ENCODE results near the gene CPVL. TPM values are rescaled to one million over a fixed set of nuclear protein-coding genes. Genes with fewer than 3 reads are reported as not detected.

The CPVL gene
- total and polyA plus RNA-seq, 2 donors (not counting 1 experiment from before 2014, with no cell fraction given) = 2.6 TPM; not detected in 1

DNA sequence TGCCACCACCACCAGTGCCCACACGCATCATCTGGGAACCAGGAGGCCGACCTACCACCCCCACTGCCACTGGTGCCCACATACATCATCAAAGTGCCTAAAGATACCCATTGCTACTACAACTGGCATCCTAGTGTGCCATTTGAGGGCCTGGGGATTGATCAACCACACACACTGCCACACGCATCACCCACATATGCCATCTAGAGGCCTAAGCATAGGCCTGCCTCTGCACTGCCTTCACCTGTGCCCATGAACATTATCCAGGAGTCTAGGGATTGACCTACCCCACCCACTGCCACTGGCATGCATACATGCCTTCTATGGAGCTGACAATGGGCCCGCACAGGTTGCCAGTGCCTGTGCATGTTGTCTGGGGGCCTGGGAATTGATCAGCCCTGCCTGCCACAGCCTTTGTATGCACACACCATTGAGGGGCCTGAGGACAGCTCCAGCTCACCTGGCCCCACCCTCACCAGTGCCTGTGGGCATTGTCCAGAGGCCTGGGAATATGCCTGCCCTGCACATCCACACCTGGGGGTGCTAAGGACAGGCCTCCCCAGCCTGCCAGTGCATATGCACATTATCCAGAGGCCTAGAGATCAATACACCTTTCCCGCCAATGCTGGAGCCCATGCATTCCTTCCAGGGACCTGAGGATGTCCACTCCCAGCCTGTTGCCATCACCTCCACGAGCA is 123.9 kb downstream of the CPVL start:
- TF ChIP-seq, protein P1, sequence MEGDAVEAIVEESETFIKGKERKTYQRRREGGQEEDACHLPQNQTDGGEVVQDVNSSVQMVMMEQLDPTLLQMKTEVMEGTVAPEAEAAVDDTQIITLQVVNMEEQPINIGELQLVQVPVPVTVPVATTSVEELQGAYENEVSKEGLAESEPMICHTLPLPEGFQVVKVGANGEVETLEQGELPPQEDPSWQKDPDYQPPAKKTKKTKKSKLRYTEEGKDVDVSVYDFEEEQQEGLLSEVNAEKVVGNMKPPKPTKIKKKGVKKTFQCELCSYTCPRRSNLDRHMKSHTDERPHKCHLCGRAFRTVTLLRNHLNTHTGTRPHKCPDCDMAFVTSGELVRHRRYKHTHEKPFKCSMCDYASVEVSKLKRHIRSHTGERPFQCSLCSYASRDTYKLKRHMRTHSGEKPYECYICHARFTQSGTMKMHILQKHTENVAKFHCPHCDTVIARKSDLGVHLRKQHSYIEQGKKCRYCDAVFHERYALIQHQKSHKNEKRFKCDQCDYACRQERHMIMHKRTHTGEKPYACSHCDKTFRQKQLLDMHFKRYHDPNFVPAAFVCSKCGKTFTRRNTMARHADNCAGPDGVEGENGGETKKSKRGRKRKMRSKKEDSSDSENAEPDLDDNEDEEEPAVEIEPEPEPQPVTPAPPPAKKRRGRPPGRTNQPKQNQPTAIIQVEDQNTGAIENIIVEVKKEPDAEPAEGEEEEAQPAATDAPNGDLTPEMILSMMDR (IDR thresholded peaks at IDR 0.05) = no peak
- no peak for TF ChIP-seq EZH2 (IDR thresholded peaks at IDR 0.05; ENCODE audit: borderline replicate concordance, insufficient read depth, low read depth, low read length, poor library complexity, severe bottlenecking)

DNA sequence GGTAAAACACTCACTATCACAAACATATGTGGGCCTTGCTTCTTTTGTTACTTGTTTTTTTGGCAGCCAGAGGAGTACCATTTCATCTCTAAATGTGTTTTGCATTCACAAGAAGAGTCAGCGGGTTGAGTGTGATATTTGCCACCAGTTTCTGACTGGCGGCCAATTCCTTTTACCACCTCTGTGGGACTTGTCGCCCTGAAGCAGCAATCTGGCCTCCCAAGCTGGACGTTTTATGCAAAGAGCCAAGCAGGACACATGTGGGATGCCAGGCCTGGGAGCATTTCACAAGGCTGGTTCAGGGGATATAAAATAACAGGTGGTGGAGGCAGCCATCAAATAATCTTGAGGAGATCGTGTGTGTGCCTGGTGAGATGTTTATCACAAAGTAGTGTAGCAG is 126.4 kb downstream of the CPVL start:
- Histone ChIP-seq H3K9me3 (ENCODE audit: control extremely low read depth in 1 of 3, control insufficient read depth in 2 of 3, insufficient read depth in 1 of 3, low read length in 2 of 3) (peaks cover 0 to 19% (median 6%) of the 10 kb centered on the region in 3 donors), H3K36me3 (replicated peaks in 1 of 2; ENCODE audit: control extremely low read depth in 1 of 2, control insufficient read depth in 1 of 2, extremely low read depth in 1 of 2, insufficient read depth in 2 of 2, low read length in 1 of 2) (no peaks in the 10 kb centered on the region), H4K20me1 (ENCODE audit: control insufficient read depth, insufficient read depth, low read length, poor library complexity, severe bottlenecking) (no peaks in the 10 kb centered on the region), H3K27me3 (replicated peaks in 1 of 4; ENCODE audit: control extremely low read depth in 1 of 4, control insufficient read depth in 3 of 4, insufficient read depth in 4 of 4, low read length in 3 of 4) (peaks cover 0 to 2% (median 0%) of the 10 kb centered on the region in 4 experiments), H3K27ac (ENCODE audit: low read length in 2 of 2) (no peak overlapping the region), H2AFZ (ENCODE audit: insufficient read depth, low read depth, low read length, poor library complexity, severe bottlenecking) (no peak overlapping the region), H3K4me2 (replicated peaks; ENCODE audit: low read depth, low read length, poor library complexity, severe bottlenecking) (no peak overlapping the region), H3K9ac (ENCODE audit: low read length) (no peak overlapping the region), H3K4me1 (ENCODE audit: control insufficient read depth in 2 of 2, insufficient read depth in 2 of 2, low read length in 2 of 2) (no peaks in the 10 kb centered on the region), H3K4me3 (ENCODE audit: control extremely low read depth in 1 of 5, extremely low read depth in 1 of 5, insufficient read depth in 1 of 5, low read depth in 2 of 5, low read length in 4 of 5) (no peak overlapping the region), H3K79me2 (ENCODE audit: control insufficient read depth, insufficient read depth, low read length) (no peaks in the 10 kb centered on the region)
- peaks cover 8% of the 10 kb centered on the region for H3K9me3 Mint-ChIP-seq (ENCODE audit: insufficient read depth)
- intact Hi-C loops (cut with micrococcal nuclease) = no loop called here
- no peak for ATAC-seq (ENCODE audit: low read depth)
- no peak overlapping the region for H3K27ac Mint-ChIP-seq
- ChIA-PET POLR2A (no interaction called here), CTCF (no interaction called here)
- H3K4me1 Mint-ChIP-seq = no peaks in the 10 kb centered on the region
- WGBS (ENCODE audit: insufficient coverage) = 90% methylated on average over 4 of the region's 5 CpGs
- no peak for DNase-seq
- peaks cover 4% of the 10 kb centered on the region for H3K27me3 Mint-ChIP-seq
- TF ChIP-seq, protein P1 (IDR thresholded peaks at IDR 0.05) = no peak
- no peak for TF ChIP-seq EZH2 (IDR thresholded peaks at IDR 0.05; ENCODE audit: borderline replicate concordance, insufficient read depth, low read depth, low read length, poor library complexity, severe bottlenecking)
- H3K4me3 Mint-ChIP-seq = no peak overlapping the region

More for the DNA sequence above, 123.9 kb downstream of the CPVL start:
- CTCF ChIA-PET = no interaction called here
- Histone ChIP-seq H3K9ac (ENCODE audit: low read length) (no peak overlapping the region), H2AFZ (ENCODE audit: insufficient read depth, low read depth, low read length, poor library complexity, severe bottlenecking) (no peak overlapping the region), H3K36me3 (replicated peaks in 1 of 2; ENCODE audit: control extremely low read depth in 1 of 2, control insufficient read depth in 1 of 2, extremely low read depth in 1 of 2, insufficient read depth in 2 of 2, low read length in 1 of 2) (no peaks in the 10 kb centered on the region), H3K79me2 (ENCODE audit: control insufficient read depth, insufficient read depth, low read length) (no peaks in the 10 kb centered on the region), H3K27ac (ENCODE audit: low read length in 2 of 2) (no peak overlapping the region), H3K27me3 (replicated peaks in 1 of 4; ENCODE audit: control extremely low read depth in 1 of 4, control insufficient read depth in 3 of 4, insufficient read depth in 4 of 4, low read length in 3 of 4) (no peaks in the 10 kb centered on the region), H4K20me1 (ENCODE audit: control insufficient read depth, insufficient read depth, low read length, poor library complexity, severe bottlenecking) (no peaks in the 10 kb centered on the region), H3K9me3 (ENCODE audit: control extremely low read depth in 1 of 3, control insufficient read depth in 2 of 3, insufficient read depth in 1 of 3, low read length in 2 of 3) (peaks cover 0 to 19% (median 6%) of the 10 kb centered on the region in 3 donors), H3K4me1 (ENCODE audit: control insufficient read depth in 2 of 2, insufficient read depth in 2 of 2, low read length in 2 of 2) (no peaks in the 10 kb centered on the region), H3K4me2 (replicated peaks; ENCODE audit: low read depth, low read length, poor library complexity, severe bottlenecking) (no peak overlapping the region), H3K4me3 (ENCODE audit: control extremely low read depth in 1 of 5, extremely low read depth in 1 of 5, insufficient read depth in 1 of 5, low read depth in 2 of 5, low read length in 4 of 5) (no peak overlapping the region)
- Mint-ChIP-seq H3K4me3 (no peak overlapping the region), H3K27ac (no peak overlapping the region), H3K27me3 (peaks cover 8% of the 10 kb centered on the region), H3K4me1 (no peaks in the 10 kb centered on the region), H3K9me3 (ENCODE audit: insufficient read depth) (peaks cover 15% of the 10 kb centered on the region)
- POLR2A ChIA-PET = no interaction called here
- ATAC-seq (ENCODE audit: low read depth) (no peak), DNase-seq (no peak)
- 94% methylated on average over 6 of the region's 6 CpGs for WGBS (ENCODE audit: insufficient coverage)
- intact Hi-C loops (cut with micrococcal nuclease) = no loop called here

All from B cell (primary cell).